Kidney (tissue), 14 donors: ENCODE results near the gene SLC23A1. TPM values are rescaled to one million over a fixed set of nuclear protein-coding genes. Genes with fewer than 3 reads are reported as not detected.

Source experiments
- DNase-seq, 5 donors: peaks; one replicate each; pipeline ENCODE4 v3.0.0-alpha.2; 2013 to 2020
- FAIRE-seq: peaks from 2 replicates; lab custom pipeline; 2012; peaks lifted over from hg19 to GRCh38; lab: Jason Lieb, UNC
- H3K27ac ChIP-seq, 2 donors: one replicate each; pipeline ENCODE4 v1.7.0; 2013; ENCODE audit warnings: low read depth in 2 of 2, low read length in 2 of 2, inconsistent platforms in 1 of 2
- H3K27me3 ChIP-seq: one replicate; pipeline ENCODE4 v1.7.1; 2013; ENCODE audit warnings: low read length, inconsistent platforms; ENCODE audit not compliant: control insufficient read depth, insufficient read depth
- H3K36me3 ChIP-seq, 3 donors: one replicate each; pipeline versions ENCODE4 v1.7.0 to v1.7.1; 2013; ENCODE audit warnings: low read length in 3 of 3, control low read depth in 1 of 3, inconsistent platforms in 1 of 3; ENCODE audit not compliant: insufficient read depth in 3 of 3, control insufficient read depth in 2 of 3
- H3K4me1 ChIP-seq, 3 donors: one replicate each; pipeline versions ENCODE4 v1.7.0 to v1.7.1; 2013; ENCODE audit warnings: low read length in 3 of 3, inconsistent platforms in 1 of 3, low read depth in 1 of 3; ENCODE audit not compliant: control insufficient read depth in 2 of 3, insufficient read depth in 2 of 3
- H3K4me3 ChIP-seq, 3 donors: one replicate each; pipeline versions ENCODE4 v1.7.0 to v1.8.1; 2013; ENCODE audit warnings: low read length in 3 of 3, control low read depth in 1 of 3, inconsistent platforms in 1 of 3
- H3K9ac ChIP-seq, 3 donors: one replicate each; pipeline versions ENCODE4 v1.7.0 to v1.7.1; 2013; ENCODE audit warnings: low read length in 3 of 3, control low read depth in 1 of 3, inconsistent platforms in 1 of 3
- H3K9me3 ChIP-seq, 3 donors: one replicate each; pipeline versions ENCODE4 v1.7.0 to v1.7.1; 2013; ENCODE audit warnings: low read length in 3 of 3, control low read depth in 1 of 3, inconsistent platforms in 1 of 3; ENCODE audit not compliant: control insufficient read depth in 2 of 3, insufficient read depth in 1 of 3
- CTCF ChIP-seq: IDR thresholded peaks from 3 replicates; pipeline ENCODE4 v1.5.1; 2012; ENCODE audit warnings: mild to moderate bottlenecking, moderate library complexity, borderline replicate concordance; ENCODE audit not compliant: insufficient read depth; ENCODE audit errors: extremely low read depth
- intact Hi-C: fragments of 100-400 bp; cut with DNase I; formaldehyde crosslinking; loops from one replicate; pipeline ENCODE4 v1.11.1; 2022
- polyA plus RNA-seq: library from polyadenylated mRNA; stranded (reverse); fragments of 350-450 nt; fragmentation: Illumina TruSeq; extraction: RNeasy Lipid Tissue Mini Kit (QIAGEN cat#74804); gene quantifications from one replicate; pipeline ENCODE4 v1.2.3, GENCODE V29; 2014; ENCODE audit warnings: low read depth, low replicate concordance; ENCODE audit not compliant: insufficient read depth
- total RNA-seq: library from RNA; stranded (reverse); fragmentation: NEBNext Ultra II Directional; extraction: Animal tissue kit (Norgen Biotek cat#: 25700); gene quantifications from one replicate; pipeline ENCODE4 v1.2.1, GENCODE V29; 2021
- donor health status: control.
- donor health status: control.
- donor health status: control.
- donor health status: control.
- donor health status: control.
- donor health status: DM: yes; HTN: yes; CAD: no.
- donor health status: Normal renal cell carcinoma (clear cell type).

The SLC23A1 gene
- total and polyA plus RNA-seq, 2 donors from 2014 or later: 3.5 to 31.9 TPM

GRCh38 chr5:139383993-139384590 is 995 bp upstream of the SLC23A1 start:
- Histone ChIP-seq H3K27me3 (no peaks in the 10 kb centered on the region), H3K4me1 (peaks cover 0 to 21% (median 19%) of the 10 kb centered on the region in 3 donors), H3K36me3 (peaks cover 0 to 7% (median 0%) of the 10 kb centered on the region in 3 donors), H3K9me3 (no peaks in the 10 kb centered on the region), H3K9ac (no peak overlapping the region), H3K4me3 (no peak overlapping the region), H3K27ac (no peak overlapping the region)
- DNase-seq (no peak), FAIRE-seq (no peak)
- no peak for TF ChIP-seq CTCF
- intact Hi-C loops: no loop called here

DNA sequence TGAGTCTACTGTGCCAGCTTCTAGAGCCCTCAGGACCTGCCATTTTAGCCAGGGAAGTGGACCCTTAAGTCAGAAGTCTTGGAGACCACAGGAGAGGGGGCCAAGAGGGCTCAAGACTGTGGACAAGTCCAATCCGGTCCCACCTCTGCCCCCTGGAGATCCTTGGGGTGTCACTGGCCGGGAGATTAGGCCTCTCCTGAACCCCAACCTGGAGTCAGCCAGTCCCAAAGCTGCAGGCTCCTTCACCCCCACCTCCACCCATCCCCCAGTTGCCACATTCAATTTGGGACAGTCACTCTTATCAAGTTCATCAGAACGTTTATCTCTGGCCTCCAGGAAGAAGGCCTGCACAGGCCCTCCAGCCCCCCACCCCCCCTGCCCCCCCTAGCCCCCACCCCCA is 290 bp downstream of the SLC23A1 start:
- TF ChIP-seq CTCF: no peak

GRCh38 chr5:139381837-139382761 is 998 bp downstream of the SLC23A1 start:
- H3K27ac ChIP-seq: peak overlapping the region; percentile 42 to 58
- H3K36me3 ChIP-seq: peaks cover 0 to 17% (median 0%) of the 10 kb centered on the region in 3 donors
- DNase-seq (peak in 1 of 5 donors; percentile 50), FAIRE-seq (no peak)
- no peaks in the 10 kb centered on the region for H3K9me3 ChIP-seq
- H3K4me1 ChIP-seq: peaks cover 0 to 19% (median 17%) of the 10 kb centered on the region in 3 donors
- no peak for TF ChIP-seq CTCF
- no peaks in the 10 kb centered on the region for H3K27me3 ChIP-seq
- intact Hi-C loops: no loop called here
- H3K4me3 ChIP-seq: peak overlapping the region in 2 of 3 donors; percentile 36 to 62
- peak overlapping the region in 1 of 3 donors; percentile 71 for H3K9ac ChIP-seq

More for the DNA sequence above, 290 bp downstream of the SLC23A1 start:
- Histone ChIP-seq H3K4me1 (peaks cover 0 to 19% (median 19%) of the 10 kb centered on the region in 3 donors), H3K27me3 (no peaks in the 10 kb centered on the region), H3K9ac (peak overlapping the region in 1 of 3 donors; percentile 71), H3K9me3 (no peaks in the 10 kb centered on the region), H3K36me3 (peaks cover 0 to 9% (median 0%) of the 10 kb centered on the region in 3 donors), H3K27ac (peak overlapping the region; percentile 28 to 58), H3K4me3 (peak overlapping the region in 2 of 3 donors; percentile 53 to 62)
- FAIRE-seq (no peak), DNase-seq (peak in 1 of 5 donors; percentile 44)
- intact Hi-C loops: no loop called here
